Hematopoietic multipotent progenitor cell treated with erythropoietin and hydrocortisone succinate and interleukin-3 and kit ligand, for 15 days (in vitro differentiated cells): ENCODE results near the gene ALG3.

Source experiments
- DNase-seq: peaks from one replicate; pipeline ENCODE4 v3.0.0-alpha.2; 2015; ENCODE audit warnings: low spot score

ALG3 gene

GRCh38 chr3:184192889-184193288, 55.9 kb downstream of the ALG3 start:
- no peak for DNase-seq
